A549 (cell line): ENCODE measurements around the gene DDX49. TPM values are rescaled to one million over a fixed set of nuclear protein-coding genes. Genes with fewer than 3 reads are reported as not detected.

ENCODE experiments used
- ATAC-seq, 2 experiments: fragments of 200-7000 bp in 1 of 2; fragments of >200 bp in 1 of 2; cut with Nextera tagmentation in 1 of 2; cut with Tn5 transposase in 1 of 2; 3 replicates each; pipeline versions ENCODE4 v1.8.0 to v1.9.1; 2018 to 2020; ENCODE audit warnings: mild to moderate bottlenecking in 1 of 2, moderate library complexity in 1 of 2
- CTCF ChIA-PET: fragments of 300-600 bp; sonication (Branson Sonifier 250); formaldehyde crosslinking; extraction: SDS; loops from one replicate; lab custom pipeline; 2021; ENCODE audit warnings: antibody characterized with exemption, inconsistent platforms; lab: Yijun Ruan, JAX
- POLR2A ChIA-PET: fragments of 350-600 bp; formaldehyde crosslinking; extraction: SDS; loops from one replicate; lab custom pipeline; 2021; ENCODE audit warnings: antibody characterized with exemption, inconsistent platforms; lab: Yijun Ruan, JAX
- DNase-seq, 2 experiments: peaks; one replicate each; pipeline versions ENCODE4 v3.0.0 to v3.0.0-alpha.2; 2011 to 2016; ENCODE audit warnings: low read depth in 1 of 2, low spot score in 1 of 2
- FAIRE-seq: peaks from 2 replicates; lab custom pipeline; 2011; peaks lifted over from hg19 to GRCh38; lab: Jason Lieb, UNC
- H3K27ac ChIP-seq, 2 experiments: fragments of >200 bp; sonication (Bioruptor Twin); formaldehyde crosslinking; 3 replicates each; pipeline ENCODE4 v1.5.1; 2016 to 2017
- H3K4me1 ChIP-seq: fragments of >200 bp; sonication (Bioruptor Twin); formaldehyde crosslinking; 3 replicates; pipeline ENCODE4 v1.6.1; 2016
- H3K4me2 ChIP-seq: fragments of >200 bp; sonication (Bioruptor Twin); formaldehyde crosslinking; 3 replicates; pipeline ENCODE4 v1.6.1; 2016
- H3K4me3 ChIP-seq: fragments of >200 bp; sonication (Bioruptor Twin); formaldehyde crosslinking; 3 replicates; pipeline ENCODE4 v1.5.1; 2016
- H3K9me3 ChIP-seq: fragments of >200 bp; sonication (Bioruptor Twin); formaldehyde crosslinking; 3 replicates; pipeline ENCODE4 v1.6.1; 2016
- BHLHE40 ChIP-seq: IDR thresholded peaks from 2 replicates; pipeline ENCODE4 v1.6.1; 2012; ENCODE audit warnings: low read depth, low read length, inconsistent platforms
- CBX8 ChIP-seq: fragments of 200-600 bp; sonication (generic); IDR thresholded peaks from 2 replicates; pipeline ENCODE4 v1.6.1; 2016
- CHD2 ChIP-seq: fragments of 150-350 bp; IDR thresholded peaks from 2 replicates; pipeline ENCODE4 v1.6.1; 2014; ENCODE audit warnings: low read length; ENCODE audit not compliant: partially characterized antibody
- CHD4 ChIP-seq: fragments of 200-600 bp; sonication (generic); IDR thresholded peaks from 2 replicates; pipeline ENCODE4 v1.6.1; 2016; ENCODE audit warnings: antibody characterized with exemption, mild to moderate bottlenecking, borderline replicate concordance
- E2F6 ChIP-seq: IDR thresholded peaks from 2 replicates; pipeline ENCODE4 v1.6.1; 2012; ENCODE audit warnings: low read depth, borderline replicate concordance
- EP300 ChIP-seq, 2 experiments: fragments of >200 bp; sonication (Bioruptor Twin); formaldehyde crosslinking; IDR thresholded peaks; 2 replicates in 1 of 2; 3 replicates in 1 of 2; pipeline ENCODE4 v1.6.1; 2016 to 2017
- ESRRA ChIP-seq: fragments of 150-350 bp; IDR thresholded peaks from 2 replicates; pipeline ENCODE4 v1.6.1; 2014; ENCODE audit warnings: mild to moderate bottlenecking, low read length, borderline replicate concordance
- FOSB ChIP-seq: fragments of 250-450 bp; sonication (Bioruptor Pico); IDR thresholded peaks from 2 replicates; pipeline ENCODE4 v1.5.0; 2020; ENCODE audit warnings: mild to moderate bottlenecking, moderate library complexity
- GATA3 ChIP-seq: IDR thresholded peaks from 2 replicates; pipeline ENCODE4 v1.6.1; 2012; ENCODE audit warnings: borderline replicate concordance
- HDAC2 ChIP-seq: fragments of 200-600 bp; sonication (generic); IDR thresholded peaks from 2 replicates; pipeline ENCODE4 v1.6.1; 2016
- HEYL ChIP-seq: fragments of 250-450 bp; sonication (Bioruptor Pico); IDR thresholded peaks from 2 replicates; pipeline ENCODE4 v1.8.0; 2021; ENCODE audit warnings: mild to moderate bottlenecking, moderate library complexity
- KDM1A ChIP-seq: fragments of 200-600 bp; sonication (generic); IDR thresholded peaks from 2 replicates; pipeline ENCODE4 v1.6.1; 2016; ENCODE audit warnings: low read depth, mild to moderate bottlenecking
- NR3C1 ChIP-seq: fragments of >200 bp; sonication (Bioruptor Twin); formaldehyde crosslinking; IDR thresholded peaks from 3 replicates; pipeline ENCODE4 v1.6.1; 2017
- PBX3 ChIP-seq: IDR thresholded peaks from 2 replicates; pipeline ENCODE4 v1.6.1; 2012
- PHF8 ChIP-seq: fragments of 200-600 bp; sonication (generic); IDR thresholded peaks from 2 replicates; pipeline ENCODE4 v1.6.1; 2016; ENCODE audit warnings: low read depth, mild to moderate bottlenecking, antibody characterized with exemption, moderate library complexity, borderline replicate concordance
- POLR2A ChIP-seq: IDR thresholded peaks from 2 replicates; pipeline ENCODE4 v1.6.1; 2012; ENCODE audit warnings: mild to moderate bottlenecking, low read length
- RCOR1 ChIP-seq: fragments of 150-350 bp; IDR thresholded peaks from 2 replicates; pipeline ENCODE4 v1.6.1; 2014; ENCODE audit warnings: antibody characterized with exemption, low read length, low read depth
- RFX5 ChIP-seq: fragments of 450-650 bp; IDR thresholded peaks from 2 replicates; pipeline ENCODE4 v1.7.1; 2014; ENCODE audit warnings: antibody characterized with exemption, mild to moderate bottlenecking, moderate library complexity
- TFCP2L1 ChIP-seq: fragments of 250-450 bp; sonication (Bioruptor Pico); IDR thresholded peaks from 2 replicates; pipeline ENCODE4 v1.5.0; 2021; ENCODE audit warnings: mild to moderate bottlenecking
- TP53 ChIP-seq: fragments of 250-450 bp; sonication (Bioruptor Pico); IDR thresholded peaks from 2 replicates; pipeline ENCODE4 v1.5.0; 2021; ENCODE audit warnings: mild to moderate bottlenecking, moderate library complexity
- USF2 ChIP-seq: fragments of 450-650 bp; IDR thresholded peaks from 2 replicates; pipeline ENCODE4 v1.6.1; 2014; ENCODE audit warnings: antibody characterized with exemption
- WGBS: methylation state at CpG from one replicate; pipeline ENCODE4 v1.1.6; 2017; ENCODE audit errors: missing lambda C conversion rate; 5-methylcytosine and 5-hydroxymethylcytosine counted together
- polyA plus RNA-seq, 4 experiments: library from polyadenylated mRNA; depleted of rRNA in 3 of 4; stranded (reverse); fragments of >200 nt; fragmentation: RNase III in 1 of 4; extraction: RNeasy Plus Mini Kit Qiagen cat#74134 plus additional on column Dnase treatment in 1 of 4; gene quantifications; 2 replicates in 3 of 4; 3 replicates in 1 of 4; pipeline ENCODE4 v1.2.3, GENCODE V29; 2011 to 2017
- TF ChIP-seq, protein P1 (sequence below): fragments of >200 bp; sonication (Bioruptor Twin); formaldehyde crosslinking; IDR thresholded peaks from 3 replicates; pipeline ENCODE4 v1.6.1; 2016
- TF ChIP-seq, protein P2 (sequence below): fragments of 250-450 bp; sonication (Bioruptor Pico); IDR thresholded peaks from 2 replicates; pipeline ENCODE4 v1.5.0; 2021; ENCODE audit warnings: mild to moderate bottlenecking, moderate library complexity, borderline replicate concordance
- TF ChIP-seq, protein P3 (sequence below): fragments of 150-350 bp; IDR thresholded peaks from 2 replicates; pipeline ENCODE4 v1.6.1; 2014; ENCODE audit warnings: low read depth, mild to moderate bottlenecking, low read length
- TF ChIP-seq, protein P4 (sequence below): fragments of >200 bp; sonication (Bioruptor Twin); formaldehyde crosslinking; IDR thresholded peaks from 2 replicates; pipeline ENCODE4 v1.6.1; 2016

Gene DDX49
- polyA plus RNA-seq, 2 of the 4 experiments (the other 2 are of a cell fraction), result 23.4 to 31.5 TPM

GRCh38 chr19:18886972-18887371 lies 32.5 kb upstream of the DDX49 start:
- H3K4me3 ChIP-seq, result no peak overlapping the region
- FAIRE-seq, result no peak
- no peak for TF ChIP-seq POLR2A
- TF ChIP-seq, all 56 proteins: peak for 0
- H3K4me2 ChIP-seq, result no peak overlapping the region
- ChIA-PET POLR2A (no interaction called here), CTCF (no interaction called here)
- H3K9me3 ChIP-seq, result no peaks in the 10 kb centered on the region
- WGBS, result 81% methylated on average over 4 of the region's 4 CpGs
- H3K4me1 ChIP-seq, result no peaks in the 10 kb centered on the region
- no peak for ATAC-seq
- H3K27ac ChIP-seq, result no peak overlapping the region
- no peak for DNase-seq

GRCh38 chr19:18889949-18890745 lies 29.4 kb upstream of the DDX49 start:
- no peak overlapping the region for H3K4me3 ChIP-seq
- DNase-seq, result no peak
- TF ChIP-seq ESRRA (no peak), HDAC2 (no peak), RFX5 (no peak), GATA3 (no peak), CHD4 (no peak), RCOR1 (no peak), HEYL (CRISPR knock-in tag) (no peak), PBX3 (no peak), CBX8 (no peak), PHF8 (no peak), KDM1A (no peak)
- TF ChIP-seq, protein P1, sequence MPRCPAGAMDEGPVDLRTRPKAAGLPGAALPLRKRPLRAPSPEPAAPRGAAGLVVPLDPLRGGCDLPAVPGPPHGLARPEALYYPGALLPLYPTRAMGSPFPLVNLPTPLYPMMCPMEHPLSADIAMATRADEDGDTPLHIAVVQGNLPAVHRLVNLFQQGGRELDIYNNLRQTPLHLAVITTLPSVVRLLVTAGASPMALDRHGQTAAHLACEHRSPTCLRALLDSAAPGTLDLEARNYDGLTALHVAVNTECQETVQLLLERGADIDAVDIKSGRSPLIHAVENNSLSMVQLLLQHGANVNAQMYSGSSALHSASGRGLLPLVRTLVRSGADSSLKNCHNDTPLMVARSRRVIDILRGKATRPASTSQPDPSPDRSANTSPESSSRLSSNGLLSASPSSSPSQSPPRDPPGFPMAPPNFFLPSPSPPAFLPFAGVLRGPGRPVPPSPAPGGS, result no peak
- TF ChIP-seq, protein P2, sequence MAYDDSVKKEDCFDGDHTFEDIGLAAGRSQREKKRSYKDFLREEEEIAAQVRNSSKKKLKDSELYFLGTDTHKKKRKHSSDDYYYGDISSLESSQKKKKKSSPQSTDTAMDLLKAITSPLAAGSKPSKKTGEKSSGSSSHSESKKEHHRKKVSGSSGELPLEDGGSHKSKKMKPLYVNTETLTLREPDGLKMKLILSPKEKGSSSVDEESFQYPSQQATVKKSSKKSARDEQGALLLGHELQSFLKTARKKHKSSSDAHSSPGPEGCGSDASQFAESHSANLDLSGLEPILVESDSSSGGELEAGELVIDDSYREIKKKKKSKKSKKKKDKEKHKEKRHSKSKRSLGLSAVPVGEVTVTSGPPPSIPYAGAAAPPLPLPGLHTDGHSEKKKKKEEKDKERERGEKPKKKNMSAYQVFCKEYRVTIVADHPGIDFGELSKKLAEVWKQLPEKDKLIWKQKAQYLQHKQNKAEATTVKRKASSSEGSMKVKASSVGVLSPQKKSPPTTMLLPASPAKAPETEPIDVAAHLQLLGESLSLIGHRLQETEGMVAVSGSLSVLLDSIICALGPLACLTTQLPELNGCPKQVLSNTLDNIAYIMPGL (CRISPR knock-in tag), result no peak
- TF ChIP-seq, all 56 proteins: peak for 0
- no peak overlapping the region for H3K27ac ChIP-seq
- CTCF ChIA-PET, result interaction anchor here (1.2 to 1.4 kb wide), 2 partner anchors 10 to 24 kb away, joined by 3 read pairs; no protein-coding TSS in a partner anchor
- H3K4me2 ChIP-seq, result no peak overlapping the region
- POLR2A ChIA-PET, result no interaction called here
- ATAC-seq (no peak), FAIRE-seq (no peak)
- WGBS, result 66% methylated on average over 10 of the region's 10 CpGs
- H3K9me3 ChIP-seq, result no peaks in the 10 kb centered on the region
- H3K4me1 ChIP-seq, result peaks cover 7% of the 10 kb centered on the region; the same call in 2 of the 3 replicates

GRCh38 chr19:18893587-18894253 lies 25.8 kb upstream of the DDX49 start:
- 73% methylated on average over 6 of the region's 18 CpGs for WGBS
- CTCF ChIA-PET, result interaction anchor here (1.0 to 4.1 kb wide), 8 partner anchors 8 to 119 kb away, joined by 3 to 46 read pairs (median 4); no protein-coding TSS in a partner anchor
- no peak for FAIRE-seq
- TF ChIP-seq NR3C1 (no peak), BHLHE40 (no peak), CHD2 (no peak), CHD4 (no peak), EP300 (IDR thresholded peaks at IDR 0.05) (no peak), USF2 (no peak), TFCP2L1 (no peak), TP53 (CRISPR knock-in tag) (no peak), FOSB (CRISPR knock-in tag) (no peak), E2F6 (no peak)
- TF ChIP-seq, protein P3, sequence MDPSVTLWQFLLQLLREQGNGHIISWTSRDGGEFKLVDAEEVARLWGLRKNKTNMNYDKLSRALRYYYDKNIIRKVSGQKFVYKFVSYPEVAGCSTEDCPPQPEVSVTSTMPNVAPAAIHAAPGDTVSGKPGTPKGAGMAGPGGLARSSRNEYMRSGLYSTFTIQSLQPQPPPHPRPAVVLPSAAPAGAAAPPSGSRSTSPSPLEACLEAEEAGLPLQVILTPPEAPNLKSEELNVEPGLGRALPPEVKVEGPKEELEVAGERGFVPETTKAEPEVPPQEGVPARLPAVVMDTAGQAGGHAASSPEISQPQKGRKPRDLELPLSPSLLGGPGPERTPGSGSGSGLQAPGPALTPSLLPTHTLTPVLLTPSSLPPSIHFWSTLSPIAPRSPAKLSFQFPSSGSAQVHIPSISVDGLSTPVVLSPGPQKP, result no peak
- TF ChIP-seq, protein P4, sequence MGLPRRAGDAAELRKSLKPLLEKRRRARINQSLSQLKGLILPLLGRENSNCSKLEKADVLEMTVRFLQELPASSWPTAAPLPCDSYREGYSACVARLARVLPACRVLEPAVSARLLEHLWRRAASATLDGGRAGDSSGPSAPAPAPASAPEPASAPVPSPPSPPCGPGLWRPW, result no peak

More at GRCh38 chr19:18893587-18894253, 25.8 kb upstream of the DDX49 start:
- H3K4me3 ChIP-seq, result no peak overlapping the region
- H3K9me3 ChIP-seq, result no peaks in the 10 kb centered on the region
- peaks cover 11% of the 10 kb centered on the region; the same call in 2 of the 3 replicates for H3K4me1 ChIP-seq
- DNase-seq, result no peak
- no peak for ATAC-seq
- POLR2A ChIA-PET, result no interaction called here
- no peak overlapping the region for H3K27ac ChIP-seq
- no peak overlapping the region for H3K4me2 ChIP-seq
